ENCODE data around the gene RXFP1.

DNA sequence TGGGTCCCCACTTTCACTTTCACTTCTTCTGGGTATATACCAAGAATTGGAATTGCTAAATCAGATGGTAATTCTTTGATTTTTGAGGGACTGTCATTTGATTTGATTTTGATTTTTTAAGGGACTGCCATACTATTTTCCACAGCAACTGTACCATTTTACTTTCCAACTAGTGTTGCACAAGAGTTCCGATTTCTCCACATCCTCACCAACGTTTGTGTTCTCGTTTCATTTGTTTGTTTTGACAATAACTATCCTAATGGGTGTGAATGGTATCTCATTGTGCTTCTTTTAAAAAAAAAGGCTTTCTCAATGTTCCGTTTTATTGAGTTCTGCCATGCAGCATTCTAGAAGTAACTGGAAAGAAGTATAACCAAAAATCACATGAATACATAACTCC, 87.4 kb downstream of the RXFP1 start:
- TF ChIP-seq ARNT (IDR thresholded peaks at IDR 0.05), result no peak
- no peak for TF ChIP-seq NFRKB (IDR thresholded peaks at IDR 0.05)
- no peak for TF ChIP-seq SP1 (IDR thresholded peaks at IDR 0.05)
- TF ChIP-seq SUZ12 (IDR thresholded peaks at IDR 0.05), result no peak
- no peak for TF ChIP-seq CTBP1 (IDR thresholded peaks at IDR 0.05; ENCODE audit: borderline replicate concordance)
- TF ChIP-seq FOXK2 (IDR thresholded peaks at IDR 0.05), result no peak
- no peak for TF ChIP-seq LEF1 (IDR thresholded peaks at IDR 0.05; ENCODE audit: borderline replicate concordance)
- no peak for TF ChIP-seq TARDBP (IDR thresholded peaks at IDR 0.05)
- no peak for TF ChIP-seq ELF4 (IDR thresholded peaks at IDR 0.05)

All from HEK293T (cell line).